ENCODE data around the gene ZNF512.

GRCh38 chr2:27559228-27559627, 23.6 kb upstream of the ZNF512 start:
- TF ChIP-seq CTCF (IDR thresholded peaks at IDR 0.05 in 8 of 11, conservative IDR thresholded peaks at IDR 0.05 in 3 of 11): no peak
- TF ChIP-seq POLR2AphosphoS5 (IDR thresholded peaks at IDR 0.05): no peak
- TF ChIP-seq POLR2A (IDR thresholded peaks at IDR 0.05): no peak

Data from spleen (tissue), 7 donors.